HepG2 (cell line): ENCODE measurements around the gene SMIM43. TPM values are rescaled to one million over a fixed set of nuclear protein-coding genes. Genes with fewer than 3 reads are reported as not detected.

Source experiments
- ATAC-seq: fragments of 200-7000 bp; cut with Tn5 transposase; 3 replicates; pipeline ENCODE4 v1.9.1; 2020; ENCODE audit warnings: mild to moderate bottlenecking, moderate library complexity
- BruUV-seq: library from RNA; stranded (reverse); fragments of 400-500 nt; replicated peaks from 2 replicates; lab custom pipeline; 2021; lab: Mats Ljungman, UMichigan
- CTCF ChIA-PET: fragments of 300-600 bp; formaldehyde crosslinking; extraction: SDS; loops from one replicate; lab custom pipeline; 2021; ENCODE audit warnings: low total read pairs, inconsistent platforms, low intra/inter-chr PET ratio; lab: Yijun Ruan, JAX
- POLR2A ChIA-PET: fragments of 350-600 bp; sonication (Branson Sonifier 250); formaldehyde crosslinking; loops from one replicate; lab custom pipeline; 2020; ENCODE audit warnings: antibody characterized with exemption, inconsistent platforms; lab: Yijun Ruan, JAX
- DNase-seq: peaks from one replicate; pipeline ENCODE4 v3.0.0-alpha.2; 2015; ENCODE audit warnings: low spot score
- FAIRE-seq: peaks from 3 replicates; lab custom pipeline; 2011; peaks lifted over from hg19 to GRCh38; lab: Jason Lieb, UNC
- H2AFZ ChIP-seq: one replicate; pipeline ENCODE4 v1.6.1; 2011; ENCODE audit warnings: low read length, inconsistent platforms
- H3K27ac ChIP-seq: fragments of 300-600 bp; 3 replicates; pipeline ENCODE4 v1.8.0; 2011; ENCODE audit warnings: mixed run types, mild to moderate bottlenecking, mixed read lengths, low read length, inconsistent platforms; ENCODE audit not compliant: insufficient read depth; ENCODE audit errors: extremely low read length
- H3K27me3 ChIP-seq, 2 experiments: fragments of 200-600 bp in 1 of 2; 2 replicates in 1 of 2; 3 replicates in 1 of 2; pipeline versions ENCODE4 v1.6.0 to v1.8.0; 2011; ENCODE audit warnings: low read length in 2 of 2, mild to moderate bottlenecking in 2 of 2, moderate library complexity in 2 of 2, inconsistent platforms in 1 of 2; ENCODE audit not compliant: insufficient read depth in 2 of 2, control insufficient read depth in 1 of 2
- H3K36me3 ChIP-seq, 2 experiments: fragments of 200-600 bp in 1 of 2; replicated peaks in 1 of 2; 2 replicates in 1 of 2; 3 replicates in 1 of 2; pipeline versions ENCODE4 v1.5.1 to v1.8.0; 2011; ENCODE audit warnings: low read length in 2 of 2, inconsistent platforms in 1 of 2; ENCODE audit not compliant: insufficient read depth in 2 of 2, control insufficient read depth in 1 of 2
- H3K4me1 ChIP-seq: 2 replicates; pipeline ENCODE4 v1.5.1; 2012; ENCODE audit warnings: low read length, inconsistent platforms; ENCODE audit not compliant: insufficient read depth
- H3K4me2 ChIP-seq: 2 replicates; pipeline ENCODE4 v1.6.0; 2011; ENCODE audit warnings: low read depth, low read length, inconsistent platforms
- H3K4me3 ChIP-seq, 3 experiments: fragments of 200-600 bp in 1 of 3; sonication (generic), shearing (Covaris generic) in 1 of 3; replicated peaks in 1 of 3; 2 replicates each; pipeline ENCODE4 v1.5.1; 2011 to 2016; ENCODE audit warnings: low read length in 3 of 3, inconsistent platforms in 2 of 3, low read depth in 2 of 3, mild to moderate bottlenecking in 2 of 3, control low read depth in 1 of 3, mixed read lengths in 1 of 3; ENCODE audit not compliant: insufficient read depth in 1 of 3
- H3K79me2 ChIP-seq: one replicate; pipeline ENCODE4 v1.6.1; 2011; ENCODE audit warnings: low read length, inconsistent platforms; ENCODE audit not compliant: insufficient read depth
- H3K9ac ChIP-seq: 2 replicates; pipeline ENCODE4 v1.6.0; 2011; ENCODE audit warnings: mild to moderate bottlenecking, low read depth, low read length, inconsistent platforms; ENCODE audit not compliant: insufficient read depth
- H3K9me3 ChIP-seq: 2 replicates; pipeline ENCODE4 v1.5.1; 2012; ENCODE audit warnings: mild to moderate bottlenecking, low read length
- H4K20me1 ChIP-seq: 2 replicates; pipeline ENCODE4 v1.6.0; 2011; ENCODE audit warnings: inconsistent platforms, mild to moderate bottlenecking, low read length, moderate library complexity; ENCODE audit not compliant: insufficient read depth
- ARID5B ChIP-seq: IDR thresholded peaks from 2 replicates; pipeline ENCODE4 v1.4.0; 2020; ENCODE audit warnings: mild to moderate bottlenecking, missing genetic modification reagents
- GABPA ChIP-seq, 2 experiments: IDR thresholded peaks; 2 replicates each; pipeline ENCODE4 v1.6.1; 2011 to 2016; ENCODE audit warnings: low read depth in 2 of 2, low read length in 1 of 2, missing biosample characterization in 1 of 2, missing genetic modification characterization in 1 of 2
- KLF15 ChIP-seq: sonication (generic); formaldehyde crosslinking; IDR thresholded peaks from 2 replicates; pipeline ENCODE4 v1.8.1; 2023; ENCODE audit warnings: borderline replicate concordance, mild to moderate bottlenecking, inconsistent platforms, missing genetic modification reagents, mixed read lengths
- NFKB2 ChIP-seq: sonication (generic); formaldehyde crosslinking; IDR thresholded peaks from 2 replicates; pipeline ENCODE4 v1.4.0; 2020; ENCODE audit warnings: missing genetic modification reagents, borderline replicate concordance
- UBTF ChIP-seq: sonication (generic); formaldehyde crosslinking; IDR thresholded peaks from 2 replicates; pipeline ENCODE4 v1.4.0; 2020; ENCODE audit warnings: mild to moderate bottlenecking, missing genetic modification reagents
- ZNF12 ChIP-seq: sonication (generic); formaldehyde crosslinking; IDR thresholded peaks from 2 replicates; pipeline ENCODE4 v1.5.0; 2020; ENCODE audit warnings: missing genetic modification reagents
- WGBS: methylation state at CpG from one replicate; pipeline ENCODE4 v1.1.6; 2017; ENCODE audit warnings: low lambda C conversion rate; 5-methylcytosine and 5-hydroxymethylcytosine counted together
- in situ Hi-C: cut with HindIII; loops from 2 replicates; pipeline ENCODE4 v1.10.0; 2017; ENCODE audit warnings: low pct_unique_long_range_greater_than_20kb; ENCODE audit not compliant: extremely low pct_ligation_motif_present
- intact Hi-C: fragments of 100-400 bp; cut with micrococcal nuclease; formaldehyde crosslinking; loops from one replicate; pipeline ENCODE4 v1.10.0; 2022; ENCODE audit not compliant: unreplicated experiment
- polyA plus RNA-seq, 8 experiments: library from polyadenylated mRNA; depleted of rRNA in 3 of 8; stranded (reverse) in 7 of 8; unstranded in 1 of 8; fragments of >200 nt; fragmentation: Illumina TruSeq in 4 of 8; extraction: Trizol in 4 of 8; gene quantifications; 2 replicates each; pipeline versions ENCODE4 v1.2.1 to v1.2.3, GENCODE V29; 2011 to 2016; ENCODE audit warnings: low read depth in 4 of 8, missing spikeins in 1 of 8, mixed read lengths in 1 of 8; ENCODE audit not compliant: insufficient read depth in 1 of 8
- total RNA-seq, 5 experiments: library from RNA; depleted of rRNA; stranded (reverse); fragments of >200 nt; fragmentation: Illumina TruSeq; extraction: Trizol; gene quantifications; 2 replicates each; pipeline ENCODE4 v1.2.3, GENCODE V29; 2016; ENCODE audit warnings: low read depth in 1 of 5

SMIM43 gene
- total and polyA plus RNA-seq, 2 of the 13 experiments (the other 11 are each of a cell fraction or from before 2014, with no cell fraction given): not detected

- TF ChIP-seq ARID5B (no peak), KLF15 (no peak)
These were observed 6.9 kb upstream of the SMIM43 start (continued) for GRCh38 chr4:121771869-121772268.

- BruUV-seq: no TSS peak
- Histone ChIP-seq H3K4me3 (no peak overlapping the region), H3K9me3 (no peaks in the 10 kb centered on the region), H3K4me1 (no peaks in the 10 kb centered on the region), H3K79me2 (no peaks in the 10 kb centered on the region), H3K27ac (no peak overlapping the region), H3K36me3 (no peaks in the 10 kb centered on the region), H3K9ac (no peak overlapping the region), H4K20me1 (no peaks in the 10 kb centered on the region), H3K4me2 (no peak overlapping the region), H2AFZ (no peak overlapping the region), H3K27me3 (peaks cover 7 to 47% of the 10 kb centered on the region in 2 experiments; a peak in 4 of 5 replicates)
- DNase-seq (no peak), FAIRE-seq (no peak), ATAC-seq (no peak)
- intact Hi-C loops (no loop called here), in situ Hi-C loops (no loop called here)
- CTCF ChIA-PET: no interaction called here
- POLR2A ChIA-PET: no interaction called here
- WGBS: 0% methylated on average over 1 of the region's 2 CpGs
- TF ChIP-seq ZNF12: no peak
- no peak for TF ChIP-seq GABPA (IDR thresholded peaks at IDR 0.05; ENCODE audit: low read depth, low read length)
- TF ChIP-seq GABPA (CRISPR knock-in tag; IDR thresholded peaks at IDR 0.05; ENCODE audit: low read depth): no peak
- no peak for TF ChIP-seq UBTF
- TF ChIP-seq NFKB2 (CRISPR knock-in tag): no peak
These were observed 4.4 kb upstream of the SMIM43 start for GRCh38 chr4:121769341-121769740.
